Motor neuron (in vitro differentiated cells): ENCODE results near the gene GPC4. TPM values are rescaled to one million over a fixed set of nuclear protein-coding genes. Genes with fewer than 3 reads are reported as not detected.
A peak's percentile ranks its signal among the peaks of the same experiment; 100 is the strongest.

ENCODE experiments used
- ATAC-seq, 8 experiments: fragments of 200-7000 bp; cut with Tn5 transposase; replicated peaks in 6 of 8; 2 replicates each; pipeline ENCODE4 v1.8.0; 2021; ENCODE audit warnings: mild to moderate bottlenecking in 8 of 8, moderate library complexity in 8 of 8
- H3K27ac ChIP-seq, 2 donors: fragments of 250-450 bp; sonication (Bioruptor Pico); 2 replicates each; pipeline ENCODE4 v1.9.0; 2021; ENCODE audit warnings: antibody characterized with exemption in 2 of 2, mild to moderate bottlenecking in 2 of 2, moderate library complexity in 1 of 2
- H3K4me1 ChIP-seq, 2 donors: fragments of 250-450 bp; sonication (Bioruptor Pico); replicated peaks in 1 of 2; 2 replicates each; pipeline ENCODE4 v1.6.1; 2021; ENCODE audit warnings: antibody characterized with exemption in 2 of 2, mild to moderate bottlenecking in 2 of 2, moderate library complexity in 1 of 2
- H3K4me3 ChIP-seq, 5 donors: fragments of 250-450 bp; sonication (Bioruptor Pico); 2 replicates each; pipeline ENCODE4 v1.9.0; 2021; ENCODE audit warnings: antibody characterized with exemption in 5 of 5, mild to moderate bottlenecking in 5 of 5, moderate library complexity in 4 of 5
- WGBS, 10 experiments: fragments of 450-650 bp; shearing (Covaris generic); methylation state at CpG; one replicate each; pipeline ENCODE4 v1.0.0; 2022; 5-methylcytosine and 5-hydroxymethylcytosine counted together
- in situ Hi-C, 9 experiments: fragments of 400-800 bp; cut with MboI; loops; one replicate each; pipeline ENCODE4 v1.15.0; 2021; ENCODE audit warnings: low sequenced_read_pairs in 9 of 9, low pct_unique_long_range_greater_than_20kb in 2 of 9; ENCODE audit not compliant: unreplicated experiment in 9 of 9
- total RNA-seq, 8 experiments: library from RNA; unstranded; fragments of 300-600 nt; gene quantifications; 2 replicates each; pipeline versions ENCODE4 v1.2.3 to v1.2.4, GENCODE V29; 2022

The GPC4 gene
- total RNA-seq, 8 experiments from 2014 or later, result 1.7 to 35.2 (median 6.1) TPM

- in situ Hi-C loops, result no loop called here
- no peak overlapping the region for H3K4me3 ChIP-seq
- 0 to 100% (median 39%) methylated on average over 1 to 2 of the region's 2 CpGs; no CpG with 5 or more reads in 4 of the 10 experiments for WGBS, 10 experiments
- ATAC-seq, result peak in 1 of 8 experiments; percentile 36
- H3K27ac ChIP-seq, result no peak overlapping the region
- no peaks in the 10 kb centered on the region for H3K4me1 ChIP-seq
Observed at GRCh38 chrX:133402042-133402453, 13.2 kb downstream of the GPC4 start.

GRCh38 chrX:133401536-133401935, 13.8 kb downstream of the GPC4 start:
- Histone ChIP-seq H3K27ac (no peak overlapping the region), H3K4me1 (no peaks in the 10 kb centered on the region), H3K4me3 (no peak overlapping the region)
- 38 to 80% methylated on average over 1 of the region's 1 CpG; no CpG with 5 or more reads in 8 of the 10 experiments for WGBS, 10 experiments
- ATAC-seq, result no peak
- in situ Hi-C loops, result no loop called here

DNA sequence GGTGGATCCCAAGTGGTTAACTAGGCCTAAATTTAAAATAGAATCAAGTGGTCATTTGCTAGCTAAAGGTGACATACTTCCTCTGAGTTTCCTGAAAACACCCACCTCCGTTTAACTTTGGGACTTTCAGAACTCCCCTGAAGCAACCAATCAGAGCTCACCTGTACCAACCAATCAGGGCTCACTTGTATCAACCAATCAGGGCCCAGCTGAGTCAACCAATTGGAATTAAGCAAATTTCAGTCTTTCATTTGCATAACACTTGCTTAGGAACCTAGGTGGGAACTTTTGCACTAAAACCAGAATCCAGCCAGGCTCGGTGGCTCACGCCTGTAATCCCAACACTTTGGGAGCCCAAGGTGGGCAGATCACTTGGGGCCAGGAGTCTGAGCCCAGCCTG, 15.9 kb downstream of the GPC4 start:
- no peaks in the 10 kb centered on the region for H3K4me1 ChIP-seq
- in situ Hi-C loops, result no loop called here
- no peak overlapping the region for H3K27ac ChIP-seq
- ATAC-seq, result no peak
- 53 to 100% (median 70%) methylated on average over 1 to 3 of the region's 3 CpGs; no CpG with 5 or more reads in 7 of the 10 experiments for WGBS, 10 experiments
- no peak overlapping the region for H3K4me3 ChIP-seq

DNA sequence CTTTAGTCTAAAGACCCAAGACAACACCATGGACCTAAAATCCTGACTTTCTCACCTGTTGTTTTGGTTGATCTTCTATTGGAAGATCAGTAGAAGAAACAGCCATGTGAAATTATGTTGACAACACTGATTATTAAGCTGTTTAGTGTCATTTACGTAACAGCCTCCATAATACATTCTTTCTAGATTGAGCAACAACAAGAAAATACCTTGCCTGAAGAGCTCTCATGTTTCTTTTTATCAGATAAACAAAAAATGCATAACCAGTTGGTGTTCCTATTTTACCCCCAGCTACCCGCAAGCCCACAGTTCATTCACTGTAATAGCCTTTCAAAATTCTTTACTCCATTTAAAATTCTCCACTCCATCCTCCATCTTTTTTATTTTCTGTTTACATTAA, 20.5 kb downstream of the GPC4 start:
- Histone ChIP-seq H3K4me1 (peaks cover 9 to 12% of the 10 kb centered on the region in 2 donors), H3K27ac (no peak overlapping the region), H3K4me3 (no peak overlapping the region)
- in situ Hi-C loops, result no loop called here
- no peak for ATAC-seq
- WGBS, 10 experiments, result 71 to 100% (median 80%) methylated on average over 1 to 2 of the region's 2 CpGs; no CpG with 5 or more reads in 6 of the 10 experiments

DNA sequence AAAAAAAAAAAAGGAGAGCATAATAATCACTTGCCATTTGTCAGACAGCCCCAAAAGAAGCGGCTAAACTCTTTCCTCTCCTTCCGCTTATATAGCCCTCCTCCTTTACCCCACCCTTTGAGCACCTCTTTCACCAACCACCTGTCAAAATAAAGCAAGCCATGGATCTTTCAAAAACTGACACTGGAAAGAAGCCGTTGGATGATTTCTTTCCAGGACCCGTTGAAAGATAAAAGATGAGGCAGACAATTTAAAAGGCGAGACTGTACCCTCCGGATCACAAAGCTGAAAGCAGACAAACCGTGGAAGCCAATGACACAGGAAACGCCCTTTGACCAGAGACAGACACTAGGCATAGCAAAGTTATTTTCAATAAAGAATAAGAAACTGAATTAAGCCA, 22.6 kb downstream of the GPC4 start:
- no peak overlapping the region for H3K27ac ChIP-seq
- no peak overlapping the region for H3K4me3 ChIP-seq
- 13 to 67% (median 43%) methylated on average over 1 to 7 of the region's 8 CpGs; no CpG with 5 or more reads in 4 of the 10 experiments for WGBS, 10 experiments
- H3K4me1 ChIP-seq, result peaks cover 9 to 12% of the 10 kb centered on the region in 2 donors
- in situ Hi-C loops, result no loop called here
- ATAC-seq, result no peak

GRCh38 chrX:133391111-133391510, 24.2 kb downstream of the GPC4 start:
- H3K27ac ChIP-seq, result no peak overlapping the region

GRCh38 chrX:133390676-133391075, 24.6 kb downstream of the GPC4 start:
- Histone ChIP-seq H3K4me1 (peaks cover 9 to 12% of the 10 kb centered on the region in 2 donors), H3K27ac (no peak overlapping the region), H3K4me3 (no peak overlapping the region)
- peak in 1 of 8 experiments; percentile 32 for ATAC-seq
- WGBS, 10 experiments, result 33 to 80% (median 53%) methylated on average over 1 to 2 of the region's 5 CpGs; no CpG with 5 or more reads in 6 of the 10 experiments
- in situ Hi-C loops, result no loop called here

More at GRCh38 chrX:133391111-133391510, 24.2 kb downstream of the GPC4 start:
- WGBS, 10 experiments, result 26 to 100% (median 67%) methylated on average over 1 to 3 of the region's 3 CpGs; no CpG with 5 or more reads in 5 of the 10 experiments
- H3K4me3 ChIP-seq, result no peak overlapping the region
- ATAC-seq, result no peak
- in situ Hi-C loops, result no loop called here
- H3K4me1 ChIP-seq, result peaks cover 9 to 12% of the 10 kb centered on the region in 2 donors

- peaks cover 9 to 12% of the 10 kb centered on the region in 2 donors for H3K4me1 ChIP-seq
Observed at GRCh38 chrX:133389975-133390374, 25.3 kb downstream of the GPC4 start.

DNA sequence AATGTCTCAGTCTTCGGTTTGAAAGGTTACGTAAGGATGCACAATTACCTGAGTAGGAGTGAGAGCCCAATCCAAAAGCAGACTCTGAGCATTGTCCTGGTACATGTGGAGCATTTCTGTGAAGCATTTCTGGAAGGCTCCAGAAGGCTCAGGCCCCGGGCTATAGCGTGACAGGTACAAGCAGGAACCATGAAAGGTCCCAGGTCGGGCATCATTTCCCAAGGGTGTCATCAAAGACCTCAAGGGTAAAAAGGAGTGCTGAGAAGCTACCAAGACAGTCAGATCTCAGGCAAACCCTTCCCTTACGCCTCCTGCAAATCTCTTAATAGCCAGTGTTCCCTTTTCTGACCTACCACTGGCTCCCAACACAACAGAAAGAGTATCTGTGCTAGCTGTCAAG, 30.8 kb downstream of the GPC4 start:
- in situ Hi-C loops, result no loop called here
- H3K4me1 ChIP-seq, result no peaks in the 10 kb centered on the region
- H3K27ac ChIP-seq, result no peak overlapping the region
- no peak for ATAC-seq
- no peak overlapping the region for H3K4me3 ChIP-seq
- WGBS, 10 experiments, result 52 to 100% (median 80%) methylated on average over 1 to 4 of the region's 6 CpGs; no CpG with 5 or more reads in 4 of the 10 experiments

More at GRCh38 chrX:133389975-133390374, 25.3 kb downstream of the GPC4 start:
- 55 to 100% (median 100%) methylated on average over 1 to 5 of the region's 6 CpGs; no CpG with 5 or more reads in 7 of the 10 experiments for WGBS, 10 experiments
- Histone ChIP-seq H3K27ac (no peak overlapping the region), H3K4me3 (no peak overlapping the region)
- in situ Hi-C loops, result no loop called here
- no peak for ATAC-seq

DNA sequence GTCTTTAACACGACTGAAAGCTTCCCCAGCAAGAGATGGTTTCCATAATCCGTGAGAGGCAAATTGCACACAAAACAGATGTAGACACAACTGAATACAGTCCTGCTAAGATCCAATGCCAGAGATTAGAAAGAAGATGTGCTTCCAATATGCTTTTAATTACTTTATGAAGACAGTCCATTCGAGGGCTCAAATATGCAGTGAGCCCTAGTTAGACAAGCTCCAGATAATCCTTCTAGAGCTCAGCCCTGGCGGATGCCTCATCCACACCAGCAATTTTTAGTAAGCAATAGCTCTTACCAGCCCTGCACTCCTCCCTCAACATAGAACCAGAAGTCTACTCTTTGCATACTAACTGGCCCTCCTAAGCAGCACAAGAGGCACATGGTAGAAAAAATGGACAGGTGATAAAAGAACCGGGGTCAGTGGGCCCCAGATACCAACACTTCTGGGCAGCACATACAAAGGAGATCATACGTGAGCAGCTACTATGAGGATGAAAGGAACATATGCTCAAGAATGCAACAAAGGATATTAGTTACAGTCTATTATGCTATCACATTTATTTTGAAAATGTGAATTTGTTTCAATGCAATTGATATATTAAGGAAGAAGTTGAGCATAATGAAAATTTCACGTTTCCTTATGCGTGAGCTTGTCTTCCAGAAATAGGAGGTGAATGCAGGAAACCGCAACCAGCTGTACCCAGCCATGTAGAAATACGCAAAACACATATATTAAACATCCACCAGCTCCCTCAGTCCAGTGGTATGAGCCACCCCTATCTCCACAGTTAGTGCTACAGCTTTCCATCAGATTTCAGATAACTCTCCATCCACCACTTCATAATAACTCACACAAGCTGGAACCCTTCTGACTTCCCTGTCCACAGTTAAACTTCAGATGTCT, 34.3 kb downstream of the GPC4 start:
- Histone ChIP-seq H3K4me3 (no peak overlapping the region), H3K27ac (no peak overlapping the region), H3K4me1 (peaks cover 0 to 3% of the 10 kb centered on the region in 2 donors)
- 42 to 100% (median 65%) methylated on average over 1 to 9 of the region's 10 CpGs; no CpG with 5 or more reads in 4 of the 10 experiments for WGBS, 10 experiments
- in situ Hi-C loops, result no loop called here
- ATAC-seq, result no peak

DNA sequence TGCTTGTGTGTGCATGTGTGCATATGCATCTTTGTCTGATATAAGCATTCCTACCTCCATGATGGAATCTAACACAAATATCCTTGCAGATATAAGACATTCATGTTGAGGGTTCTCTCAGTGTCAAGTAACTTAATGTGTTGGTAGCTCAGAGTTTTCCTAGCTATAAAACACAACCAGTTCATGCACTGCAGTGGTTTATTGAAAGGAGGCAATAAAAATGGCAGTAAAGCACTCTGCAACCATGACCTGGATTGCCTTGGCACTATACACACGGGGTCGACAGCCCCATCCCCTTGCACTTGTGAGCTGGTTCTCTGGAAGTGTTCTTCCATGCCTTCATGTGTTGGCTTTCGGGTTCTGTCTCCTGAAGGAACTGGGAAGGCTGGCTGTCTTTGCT, 38.9 kb downstream of the GPC4 start:
- in situ Hi-C loops, result no loop called here
- Histone ChIP-seq H3K4me3 (no peak overlapping the region), H3K4me1 (peaks cover 0 to 5% of the 10 kb centered on the region in 2 donors), H3K27ac (no peak overlapping the region)
- 54% methylated on average over 2 of the region's 3 CpGs; no CpG with 5 or more reads in 9 of the 10 experiments for WGBS, 10 experiments
- ATAC-seq, result peak in 1 of 8 experiments; percentile 31

- no peak overlapping the region for H3K27ac ChIP-seq
- in situ Hi-C loops, result no loop called here
- H3K4me1 ChIP-seq, result peaks cover 0 to 5% of the 10 kb centered on the region in 2 donors
- peak in 6 of 8 experiments; percentile 23 to 78 (median 43) for ATAC-seq
- no peak overlapping the region for H3K4me3 ChIP-seq
- 0 to 80% (median 40%) methylated on average over 1 to 6 of the region's 7 CpGs; no CpG with 5 or more reads in 5 of the 10 experiments for WGBS, 10 experiments
Observed at GRCh38 chrX:133375615-133376340, 39.5 kb downstream of the GPC4 start.

DNA sequence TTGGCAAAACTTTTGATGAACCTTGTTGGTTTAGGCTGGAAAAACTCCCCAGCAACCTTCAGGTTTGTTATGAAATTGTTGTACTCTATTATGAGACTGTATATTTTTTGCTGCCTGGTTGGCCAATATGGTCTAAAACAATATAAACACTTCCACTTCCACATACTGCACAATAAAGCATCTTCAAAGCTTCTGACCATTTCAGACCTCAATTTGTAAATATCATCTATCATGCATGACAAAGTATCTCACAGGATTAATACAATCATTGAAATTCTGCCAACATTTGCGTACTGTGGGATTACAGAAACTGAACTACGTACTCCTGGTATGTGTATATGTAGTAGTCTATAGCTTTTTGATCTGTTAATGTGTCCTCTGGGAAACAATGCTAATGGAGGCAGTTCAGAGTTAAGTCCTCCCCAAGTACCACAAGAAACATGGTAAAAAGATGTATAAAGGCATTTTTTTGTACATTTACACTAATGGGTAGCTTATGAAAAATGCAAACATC, 40.4 kb downstream of the GPC4 start:
- Histone ChIP-seq H3K27ac (no peak overlapping the region), H3K4me1 (peaks cover 0 to 5% of the 10 kb centered on the region in 2 donors), H3K4me3 (no peak overlapping the region)
- in situ Hi-C loops, result no loop called here
- 17 to 90% (median 48%) methylated on average over 1 to 2 of the region's 2 CpGs; no CpG with 5 or more reads in 6 of the 10 experiments for WGBS, 10 experiments
- no peak for ATAC-seq
